Esophagus muscularis mucosa (tissue), 4 donors: Measurements from ENCODE around the gene PI4K2B.

ENCODE experiments used
- CTCF ChIP-seq, 3 experiments: fragments of 200-600 bp in 2 of 3; fragments of 450-650 bp in 1 of 3; sonication (generic) in 2 of 3; IDR thresholded peaks; one replicate each; pipeline ENCODE4 v1.5.1; 2017 to 2019; ENCODE audit warnings: antibody characterized with exemption in 3 of 3, mild to moderate bottlenecking in 2 of 3, moderate library complexity in 1 of 3
- EP300 ChIP-seq: sonication (generic); formaldehyde crosslinking; IDR thresholded peaks from one replicate; pipeline ENCODE4 v1.6.1; 2017; ENCODE audit warnings: antibody characterized with exemption
- POLR2A ChIP-seq: fragments of 450-650 bp; IDR thresholded peaks from one replicate; pipeline ENCODE4 v1.6.1; 2017; ENCODE audit warnings: antibody characterized with exemption, moderate library complexity, mild to moderate bottlenecking, low read depth
- POLR2AphosphoS5 ChIP-seq, 2 donors: sonication (generic); formaldehyde crosslinking; IDR thresholded peaks; one replicate each; pipeline ENCODE4 v1.6.1; 2017; ENCODE audit warnings: antibody characterized with exemption in 2 of 2

- no peak for TF ChIP-seq EP300
- TF ChIP-seq POLR2A = no peak
- TF ChIP-seq CTCF (IDR thresholded peaks at IDR 0.05) = no peak
- TF ChIP-seq POLR2AphosphoS5 (IDR thresholded peaks at IDR 0.05) = no peak
Observed at GRCh38 chr4:25291158-25291733, 57.4 kb downstream of the PI4K2B start.
